ENCODE results near the gene MCTS1.
"Not testable (repeated sequence)": the region's sequence is repeated elsewhere in the genome, so short reads cannot be mapped to it uniquely, and the experiment has no call there.

The MCTS1 gene, protein sequence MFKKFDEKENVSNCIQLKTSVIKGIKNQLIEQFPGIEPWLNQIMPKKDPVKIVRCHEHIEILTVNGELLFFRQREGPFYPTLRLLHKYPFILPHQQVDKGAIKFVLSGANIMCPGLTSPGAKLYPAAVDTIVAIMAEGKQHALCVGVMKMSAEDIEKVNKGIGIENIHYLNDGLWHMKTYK

DNA sequence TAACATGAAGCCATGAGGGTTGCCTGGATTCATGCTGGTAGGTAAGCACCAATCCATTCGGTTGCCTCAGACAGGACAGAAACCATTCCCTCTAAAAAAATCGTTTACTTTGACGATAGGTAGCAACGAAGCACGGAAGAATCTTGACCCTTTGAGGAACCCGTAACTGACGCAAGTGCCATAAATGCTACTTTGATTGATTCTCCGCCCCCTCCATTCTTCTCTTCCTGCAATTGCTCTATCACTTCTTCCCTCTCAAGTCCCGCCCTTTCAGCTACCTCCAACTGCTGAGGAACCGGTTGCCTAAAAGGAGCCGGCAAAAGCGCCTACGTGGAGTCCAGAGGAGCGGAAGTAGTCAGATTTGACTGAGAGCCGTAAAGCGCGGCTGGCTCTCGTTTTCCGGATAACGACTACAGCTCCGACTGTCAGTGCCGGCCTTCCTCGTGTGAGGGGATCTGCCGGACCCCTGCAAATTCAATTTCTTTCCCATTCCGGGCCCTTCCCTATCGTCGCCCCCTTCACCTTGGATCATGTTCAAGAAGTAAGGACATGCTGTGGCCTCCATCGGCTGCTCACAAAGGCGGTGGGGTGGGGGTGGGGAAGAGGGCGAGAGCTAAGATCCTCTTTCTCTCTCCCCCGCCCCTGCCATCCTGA is at the start of gene MCTS1:
MCTS1 (plus strand) TSS at position 395 of the 654 bp plus-strand sequence; CDS start at position 531, 136 bp downstream.
- DNase-seq = peak; percentile 89

DNA sequence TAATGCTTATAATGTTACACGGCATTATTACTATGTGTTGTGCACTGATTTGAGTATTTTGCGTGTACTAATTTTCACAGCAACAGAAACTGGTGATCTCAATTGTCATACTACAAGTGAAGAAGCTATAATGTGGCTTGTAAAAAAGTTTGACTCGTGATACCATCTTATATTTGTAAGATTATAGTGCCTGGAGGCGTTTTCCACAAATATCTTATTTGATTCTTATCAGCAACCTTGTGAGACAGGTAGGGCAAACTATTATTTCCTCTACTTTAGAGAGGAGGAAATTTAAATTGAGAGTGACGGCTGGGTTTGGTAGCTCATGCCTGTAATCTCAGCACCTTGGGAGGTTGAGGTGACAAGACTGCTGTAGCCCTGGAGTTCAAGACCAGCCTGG is 47.6 kb upstream of the MCTS1 start:
- no peak for DNase-seq

DNA sequence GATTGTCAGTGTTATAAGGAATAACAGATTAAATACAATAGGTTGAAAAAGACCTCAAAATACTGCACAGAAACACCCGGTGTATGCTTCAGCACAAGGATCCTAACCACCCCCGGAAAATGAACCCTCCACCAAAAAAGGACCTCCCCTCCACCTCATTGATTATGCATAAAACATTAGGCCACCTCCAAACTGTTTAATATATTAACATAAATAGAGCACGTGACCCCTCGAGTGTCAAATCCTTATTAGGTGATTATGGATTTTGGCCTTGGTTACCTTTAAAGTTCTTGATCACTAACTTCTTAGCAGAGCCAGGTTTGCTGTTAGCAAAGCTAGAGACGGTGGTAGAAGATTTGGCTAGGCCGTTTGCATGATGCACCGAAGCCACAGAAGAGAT is 44.1 kb upstream of the MCTS1 start:
- DNase-seq = no peak

DNA sequence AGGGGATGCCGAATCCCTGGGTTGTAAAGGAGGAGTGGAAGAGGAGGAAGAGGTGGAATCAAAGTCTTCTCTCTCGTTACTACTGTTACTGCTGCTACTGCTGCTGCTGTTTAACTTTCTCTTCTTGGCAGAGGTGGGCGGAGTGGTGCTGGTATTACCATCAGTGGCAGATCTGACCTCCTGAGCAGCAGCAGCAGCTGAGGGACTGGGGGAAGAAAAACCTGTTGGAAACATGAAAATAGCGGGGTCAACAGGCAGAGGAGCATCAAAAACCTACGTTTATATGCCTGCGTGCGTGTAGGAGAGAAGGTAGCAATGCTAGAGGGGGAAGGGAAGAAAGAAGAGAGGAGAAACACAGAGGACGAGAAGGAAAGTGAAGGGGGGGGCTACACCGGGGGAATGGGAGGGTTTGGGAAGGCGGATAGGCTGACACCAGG is 43.5 kb upstream of the MCTS1 start:
- no peak for DNase-seq

DNA sequence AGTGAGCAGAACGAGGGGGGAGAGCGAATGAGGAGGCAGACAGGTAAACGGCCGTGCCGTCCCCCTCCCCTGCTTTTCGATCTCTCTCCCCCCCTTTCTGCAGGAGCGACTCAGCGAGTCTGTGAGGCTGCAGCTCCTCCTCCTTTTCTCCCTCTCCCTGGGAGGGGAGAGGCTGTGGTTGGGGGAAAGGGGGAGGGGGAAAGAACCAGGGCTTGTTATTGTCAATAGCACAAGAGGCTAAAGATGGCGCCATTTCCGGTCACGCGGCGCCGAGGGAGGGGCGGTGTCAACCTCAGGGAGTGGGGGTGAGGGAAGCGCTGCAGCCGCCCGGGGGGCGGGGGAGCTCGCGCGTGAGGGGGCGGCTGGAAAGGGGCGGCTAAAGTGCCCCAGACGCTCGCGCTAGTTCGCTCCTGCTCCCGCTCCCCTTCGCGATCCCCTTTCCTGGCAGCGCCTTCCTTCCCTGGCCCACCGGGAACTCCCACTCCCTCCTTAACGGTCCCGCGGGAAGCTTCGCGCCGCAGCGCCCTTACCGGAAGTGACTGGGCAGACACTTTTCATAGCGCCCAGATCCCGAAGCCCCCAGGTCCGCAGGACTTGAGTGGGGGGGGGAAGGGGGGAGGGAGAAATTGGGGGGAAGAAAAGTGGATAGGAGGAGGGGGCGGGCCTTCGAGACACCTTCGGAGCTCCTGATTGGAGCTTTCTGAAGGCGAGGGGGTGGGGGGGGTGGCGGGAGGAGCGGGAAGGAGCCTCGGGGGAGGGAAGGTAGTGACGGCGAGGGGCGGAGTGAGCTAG is 42.9 kb upstream of the MCTS1 start, which contains the start of gene CUL4B:
CUL4B (minus strand) TSS at position 121 of the 792 bp plus-strand sequence. CDS start 324 bp downstream, outside the sequence.
- DNase-seq = peak; percentile 87

DNA sequence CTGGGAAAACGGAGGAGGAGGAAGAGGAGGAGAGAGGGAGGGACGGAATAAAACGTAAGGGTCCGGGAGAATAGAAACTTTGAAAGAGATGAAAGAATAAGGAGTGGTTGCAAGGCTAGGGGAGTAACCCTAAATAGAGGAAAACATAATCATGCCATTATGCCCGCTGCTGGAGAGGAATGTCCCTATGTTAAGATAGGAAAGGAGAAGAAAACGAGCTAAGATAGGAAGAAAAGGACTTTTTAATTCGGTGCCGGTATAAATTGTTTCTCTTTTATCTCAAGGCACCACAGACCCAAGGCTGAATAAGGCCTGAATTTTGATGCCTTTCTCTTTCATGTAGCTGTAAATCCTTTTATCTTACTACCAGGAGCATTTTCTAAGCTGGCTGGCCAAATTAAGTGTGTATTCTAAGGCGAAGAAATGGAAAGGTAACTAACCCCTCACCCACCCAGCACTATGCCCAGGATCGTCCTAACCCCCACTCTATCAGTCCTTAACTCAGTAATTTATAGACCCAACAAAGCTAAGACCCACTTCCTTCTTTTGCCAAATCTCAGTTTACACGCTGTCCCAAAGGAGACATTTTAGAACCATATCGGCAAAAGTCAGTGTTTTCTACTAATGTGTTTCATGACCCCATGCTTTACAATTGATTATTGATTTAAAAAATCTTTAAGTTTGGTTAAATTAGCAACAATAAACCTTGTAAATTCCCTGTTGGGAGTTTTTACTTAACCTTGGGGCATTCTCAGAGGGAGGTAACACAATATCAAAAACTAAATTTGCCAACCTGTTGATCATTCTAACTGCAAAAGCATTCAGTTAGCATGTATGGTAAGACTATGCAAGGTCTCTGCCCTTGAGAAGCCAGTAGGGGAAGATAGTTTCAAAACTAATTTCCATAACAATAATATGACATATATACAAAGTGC is 42.0 kb upstream of the MCTS1 start:
- no peak for DNase-seq

DNA sequence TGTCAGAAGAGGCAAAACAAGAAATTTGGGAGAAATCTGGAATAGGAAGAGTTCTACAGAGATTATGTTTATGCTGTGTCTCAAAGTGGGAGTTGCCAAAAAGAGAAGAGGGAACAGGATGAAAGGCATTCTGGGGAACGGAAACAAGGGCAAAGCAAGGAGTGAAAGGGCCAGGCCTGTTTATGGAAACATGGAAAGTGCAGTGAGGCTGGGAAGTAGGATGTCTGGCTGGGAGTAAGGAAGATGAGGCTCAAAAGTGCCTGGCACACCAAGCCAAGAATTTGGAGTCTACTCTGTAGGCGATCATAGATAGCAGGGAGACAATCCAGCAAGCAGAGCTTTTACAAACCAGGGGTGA is 41.4 kb upstream of the MCTS1 start:
- no peak for DNase-seq

DNA sequence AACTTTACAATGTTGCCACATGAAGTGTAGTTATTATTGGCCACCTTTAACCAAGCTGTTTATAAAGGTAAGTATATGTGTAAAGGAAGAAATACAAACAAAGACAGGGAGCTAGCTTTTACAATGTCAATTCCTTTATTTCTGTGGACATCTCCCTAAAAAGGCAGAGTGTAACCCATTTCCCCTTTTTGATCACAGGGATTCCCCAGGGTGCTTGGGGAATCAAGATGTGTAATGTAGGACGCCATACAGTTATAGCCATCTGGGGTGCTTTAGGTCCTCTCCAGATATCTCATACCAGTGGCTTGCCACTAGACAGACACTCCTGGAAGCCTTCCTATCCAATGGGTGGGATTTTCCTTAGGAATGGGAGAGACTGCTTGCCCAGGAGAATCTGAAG is 39.0 kb upstream of the MCTS1 start:
- no peak for DNase-seq

DNA sequence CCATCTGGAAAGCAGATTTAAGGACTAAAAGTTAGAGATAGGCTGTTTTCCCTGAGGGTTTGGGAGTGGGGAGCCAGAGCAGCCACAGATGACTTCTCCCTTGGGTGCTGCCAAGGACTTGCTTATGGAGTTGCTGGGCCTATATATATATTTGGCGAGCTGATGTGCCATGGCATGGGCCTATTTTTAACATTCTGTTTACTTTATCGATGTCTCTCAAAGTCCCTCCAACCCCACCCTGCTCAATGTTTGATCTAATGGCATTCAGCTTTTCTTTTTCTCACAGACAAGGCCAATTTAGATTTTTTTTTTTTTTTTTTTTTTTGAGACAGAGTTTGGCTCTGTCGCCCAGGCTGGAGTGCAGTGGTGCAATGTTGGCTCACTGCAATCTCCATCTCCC is 37.1 kb upstream of the MCTS1 start:
- DNase-seq = no peak

DNA sequence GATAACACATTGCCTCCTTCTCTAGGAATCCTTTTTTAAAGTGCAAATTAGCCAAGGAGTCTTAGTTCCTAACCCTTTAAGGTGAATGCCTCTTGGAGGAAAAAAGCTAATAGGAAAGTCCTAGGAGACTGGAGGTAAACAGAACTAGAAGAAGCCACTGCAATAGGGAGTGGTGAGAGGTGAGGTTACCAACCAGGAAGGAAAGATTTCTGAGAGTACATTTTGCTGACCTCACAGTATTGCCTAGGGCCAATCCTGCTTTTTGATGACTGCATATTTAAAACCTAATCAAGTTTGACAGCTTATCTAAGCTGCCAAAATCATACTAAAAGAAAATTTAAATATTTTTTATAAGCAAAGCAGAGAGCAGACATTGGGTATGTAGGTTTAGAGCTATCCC is 35.9 kb upstream of the MCTS1 start:
- no peak for DNase-seq

DNA sequence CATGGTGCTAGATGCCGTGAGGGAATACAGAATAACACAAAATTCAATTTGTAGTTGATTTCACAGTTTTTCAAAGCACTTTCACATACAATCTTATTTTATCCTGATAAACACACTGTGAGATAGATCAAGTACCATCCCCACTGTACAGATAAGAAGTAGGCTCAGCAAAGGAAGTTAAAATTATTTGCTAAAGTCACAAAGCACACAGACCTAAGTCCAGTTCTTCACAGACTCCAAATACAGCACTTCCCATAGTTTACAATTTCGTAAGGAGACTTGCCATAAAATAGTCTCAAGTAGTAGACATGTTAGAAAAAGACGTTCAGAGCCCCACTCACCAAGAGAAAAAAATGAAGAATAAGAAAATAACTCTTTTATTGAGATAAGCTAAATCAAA is 35.3 kb upstream of the MCTS1 start:
- DNase-seq = no peak

DNA sequence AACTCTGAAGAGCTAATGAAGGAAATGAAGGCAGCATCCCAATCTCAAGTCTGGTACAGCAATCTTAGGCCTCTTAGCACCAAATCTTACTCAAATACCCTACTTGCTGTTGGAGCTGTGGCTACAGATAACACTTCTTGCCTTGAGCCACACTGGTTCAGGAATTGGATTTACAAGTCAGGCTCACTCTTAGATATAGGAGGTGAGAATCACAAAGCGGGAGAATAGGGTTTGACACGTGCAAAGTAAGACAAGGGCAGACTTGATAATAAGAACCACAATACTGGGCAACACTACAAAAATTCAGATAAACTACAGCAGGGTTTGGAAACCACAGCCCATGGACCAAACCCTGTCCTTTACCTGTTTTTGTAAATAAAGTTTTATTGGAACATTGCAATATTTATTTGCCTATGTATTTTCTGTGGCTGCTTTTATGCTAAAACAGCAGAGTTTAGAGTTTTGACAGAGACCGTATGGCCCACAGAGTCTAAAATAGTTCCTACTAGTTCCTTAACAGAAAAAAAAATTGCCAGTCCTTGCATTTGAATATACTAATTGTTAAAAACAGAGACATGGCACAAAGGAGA is 33.8 kb upstream of the MCTS1 start:
- DNase-seq = no peak

DNA sequence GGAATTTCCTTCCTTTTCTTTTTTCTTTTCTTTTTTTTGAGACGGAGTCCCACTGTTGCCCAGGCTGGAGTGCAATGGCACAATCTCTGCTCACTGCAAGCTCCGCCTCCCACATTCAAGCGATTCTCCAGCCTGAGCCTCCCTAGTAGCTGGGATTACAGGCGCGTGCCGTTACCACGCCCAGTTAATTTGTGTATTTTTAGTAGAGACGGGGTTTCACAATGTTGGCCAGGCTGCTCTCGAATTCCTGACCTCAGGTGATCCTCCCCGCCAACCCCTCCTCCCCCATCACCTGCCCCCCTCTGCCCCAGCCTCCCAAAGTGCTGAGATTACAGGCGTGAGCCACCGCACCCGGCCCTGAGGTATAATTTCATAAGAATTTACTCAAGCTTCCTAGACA is 30.1 kb upstream of the MCTS1 start:
- not testable (repeated sequence) for DNase-seq

DNA sequence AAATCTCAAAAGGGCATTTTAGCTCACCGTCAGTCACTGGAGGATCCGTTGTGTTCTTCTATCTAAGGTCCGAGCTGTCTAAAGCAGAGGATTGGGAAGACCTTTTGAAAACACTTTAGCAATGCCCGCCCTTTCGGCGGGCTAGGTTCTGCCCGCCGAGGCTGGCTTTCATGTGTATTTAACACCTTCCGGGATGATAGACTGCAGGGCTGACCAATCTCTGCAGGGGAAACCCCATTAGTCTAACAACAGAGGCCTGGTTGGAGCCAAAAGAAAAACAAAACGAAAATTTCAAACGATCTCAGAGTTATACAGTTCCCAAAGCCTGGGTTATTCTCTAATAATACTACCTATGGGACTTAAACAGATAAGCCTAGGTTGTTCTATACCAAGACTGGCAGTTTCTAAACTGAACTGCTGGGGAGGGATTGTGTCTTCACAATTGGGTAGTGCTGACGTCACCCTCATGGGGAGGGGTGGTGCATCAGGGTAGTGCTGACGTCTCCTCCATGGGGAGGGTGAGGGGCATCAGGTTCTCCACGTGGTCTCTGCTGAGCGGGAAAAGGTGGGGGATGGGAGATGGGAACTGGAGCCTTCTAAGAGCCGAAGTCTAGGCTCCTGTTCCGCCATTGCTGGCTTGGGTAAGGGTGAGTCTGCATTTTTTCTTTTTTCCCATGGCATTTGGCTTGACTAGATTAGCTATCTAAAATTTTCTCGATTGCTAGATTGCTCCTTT is 28.4 kb upstream of the MCTS1 start:
- DNase-seq = no peak

DNA sequence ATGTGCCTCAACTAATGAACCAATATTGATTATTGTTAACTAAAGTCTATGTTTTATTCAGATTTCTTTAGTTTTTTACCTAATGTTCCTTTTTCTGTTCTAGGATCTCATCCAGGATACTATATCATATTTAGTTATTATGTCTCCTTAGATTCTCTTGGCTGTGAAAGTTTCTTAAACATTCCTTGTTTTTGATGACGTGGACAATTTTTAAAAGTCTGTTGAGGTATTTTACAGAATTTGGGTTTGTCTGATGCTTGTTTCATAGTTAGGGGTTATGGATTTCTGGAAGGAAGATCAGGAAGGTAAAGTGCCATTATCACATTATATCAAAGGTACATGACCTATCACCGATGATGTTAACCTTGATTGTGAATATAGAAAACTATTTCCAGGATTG is 18.2 kb upstream of the MCTS1 start:
- no peak for DNase-seq

DNA sequence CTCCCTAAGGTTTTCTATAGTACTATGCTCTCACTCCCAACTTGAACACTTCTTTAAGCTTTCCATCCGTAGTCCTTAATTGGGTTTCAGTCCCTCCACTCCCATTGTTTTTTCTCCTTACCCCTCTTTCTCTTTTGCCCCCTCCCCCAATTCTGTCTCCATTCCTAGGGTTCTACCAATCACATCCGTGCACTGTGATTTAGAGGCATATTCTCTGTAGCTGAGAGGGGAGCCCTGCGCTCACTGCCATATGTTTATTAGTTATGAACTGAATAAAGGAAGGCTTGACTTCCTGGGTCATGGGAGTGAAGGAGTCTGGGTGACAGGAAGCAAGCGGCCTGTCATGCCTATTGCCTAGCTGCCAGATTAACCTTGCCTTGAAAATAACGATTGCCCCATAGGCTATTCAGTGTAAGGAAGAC is 471 bp downstream of the MCTS1 start:
- DNase-seq = no peak

DNA sequence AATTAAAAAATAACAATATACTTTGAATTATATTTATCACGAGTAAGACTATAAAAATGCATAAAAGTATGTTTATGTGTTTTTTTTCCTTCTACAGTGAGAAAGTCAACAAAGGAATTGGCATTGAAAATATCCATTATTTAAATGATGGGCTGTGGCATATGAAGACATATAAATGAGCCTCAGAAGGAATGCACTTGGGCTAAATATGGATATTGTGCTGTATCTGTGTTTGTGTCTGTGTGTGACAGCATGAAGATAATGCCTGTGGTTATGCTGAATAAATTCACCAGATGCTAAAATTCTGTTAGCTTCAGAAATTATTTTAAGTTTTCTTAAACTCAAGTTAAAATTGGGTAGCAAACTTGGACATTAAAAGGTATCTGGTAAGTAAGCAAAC is 8.2 kb downstream of the MCTS1 start:
- no peak for DNase-seq

DNA sequence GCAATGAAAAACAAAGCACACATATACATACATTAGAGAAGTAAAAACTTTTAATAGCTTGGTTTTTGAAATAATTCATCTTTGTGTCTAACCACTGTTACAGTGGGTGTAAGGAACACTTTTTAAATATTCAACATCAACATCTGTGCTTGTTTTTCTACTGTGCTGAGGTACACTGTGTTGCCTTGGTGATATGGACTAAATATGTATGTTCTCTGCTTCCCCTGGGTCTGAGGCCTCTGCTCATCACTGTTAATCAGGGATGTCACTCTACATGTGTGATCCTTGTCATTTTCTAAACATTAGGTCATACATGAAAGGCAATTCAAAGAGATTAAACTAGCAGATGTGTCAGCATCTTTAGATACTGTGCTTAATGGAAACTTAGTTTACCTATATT is 10.9 kb downstream of the MCTS1 start:
- no peak for DNase-seq

DNA sequence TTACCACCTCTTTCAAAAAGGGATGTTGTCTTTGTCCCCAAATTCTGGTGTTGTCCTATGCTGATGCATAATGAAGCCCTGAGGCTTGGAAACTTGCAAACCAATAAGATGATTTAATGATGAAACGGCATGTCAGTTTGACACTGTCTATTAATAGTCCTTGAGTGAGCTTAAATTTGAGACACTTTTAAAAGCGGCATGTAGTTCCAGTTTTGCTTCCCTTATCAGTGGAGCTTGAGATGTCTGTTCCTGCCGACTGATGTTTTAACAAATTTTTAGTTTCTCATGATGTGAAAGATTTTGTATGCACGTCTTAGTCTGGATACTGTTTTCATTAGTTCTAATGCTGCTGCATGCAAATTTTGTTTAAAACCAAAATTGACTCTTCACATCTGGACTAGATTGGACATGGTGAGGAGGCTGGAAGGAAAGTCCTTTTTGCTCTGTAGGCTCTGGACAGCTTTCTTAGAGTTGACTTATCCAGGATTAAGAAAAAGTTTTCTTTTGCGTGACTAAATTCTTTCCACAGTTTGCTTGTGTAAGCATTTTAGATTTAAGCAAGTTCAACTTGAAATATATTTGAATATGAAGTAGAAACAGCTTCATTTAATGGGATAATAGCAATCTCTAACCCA is 14.2 kb downstream of the MCTS1 start:
- DNase-seq = no peak

DNA sequence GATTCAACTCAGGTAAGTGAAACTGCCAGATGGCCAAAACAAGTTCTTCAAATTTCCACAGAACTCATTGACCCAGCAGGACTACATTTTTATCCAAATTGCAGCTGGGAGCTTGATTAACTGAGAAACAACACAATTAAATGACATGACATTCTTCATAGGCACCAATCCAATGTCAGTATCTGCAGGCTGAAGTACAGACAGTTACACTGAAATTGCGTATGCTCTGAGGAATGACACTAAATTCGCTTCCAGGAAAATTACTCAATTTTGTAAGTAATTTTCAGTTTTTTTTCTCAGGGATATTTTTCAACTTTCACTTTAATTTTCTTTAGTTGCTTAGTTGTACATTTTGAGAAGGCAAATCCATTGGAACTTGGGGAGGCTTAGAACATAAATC is 21.5 kb downstream of the MCTS1 start:
- DNase-seq = no peak

Data from COR-L47 (cell line).